ENCODE results near the gene SLC22A3.
"Not testable (repeated sequence)": the region's sequence is repeated elsewhere in the genome, so short reads cannot be mapped to it uniquely, and the experiment has no call there.

SLC22A3 gene

DNA sequence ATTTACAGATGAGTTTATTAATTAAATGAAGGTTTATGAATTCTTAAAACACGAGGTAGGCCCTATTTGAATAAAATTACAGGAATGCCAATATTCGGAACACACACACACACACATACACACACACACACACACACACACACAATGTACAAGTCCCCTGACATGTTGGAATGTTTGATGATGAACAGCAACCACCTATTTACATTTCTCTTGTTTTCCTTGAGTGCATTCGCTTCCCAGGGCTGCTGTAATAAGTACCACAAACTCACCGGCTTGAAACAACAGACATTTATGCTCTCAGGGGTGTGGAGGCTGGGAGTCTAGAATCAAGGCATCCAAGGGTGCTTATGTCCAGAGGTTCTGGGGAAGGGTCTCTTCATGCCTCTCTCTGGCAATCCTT lies 90.3 kb downstream of the SLC22A3 start:
- TF ChIP-seq, protein P1, sequence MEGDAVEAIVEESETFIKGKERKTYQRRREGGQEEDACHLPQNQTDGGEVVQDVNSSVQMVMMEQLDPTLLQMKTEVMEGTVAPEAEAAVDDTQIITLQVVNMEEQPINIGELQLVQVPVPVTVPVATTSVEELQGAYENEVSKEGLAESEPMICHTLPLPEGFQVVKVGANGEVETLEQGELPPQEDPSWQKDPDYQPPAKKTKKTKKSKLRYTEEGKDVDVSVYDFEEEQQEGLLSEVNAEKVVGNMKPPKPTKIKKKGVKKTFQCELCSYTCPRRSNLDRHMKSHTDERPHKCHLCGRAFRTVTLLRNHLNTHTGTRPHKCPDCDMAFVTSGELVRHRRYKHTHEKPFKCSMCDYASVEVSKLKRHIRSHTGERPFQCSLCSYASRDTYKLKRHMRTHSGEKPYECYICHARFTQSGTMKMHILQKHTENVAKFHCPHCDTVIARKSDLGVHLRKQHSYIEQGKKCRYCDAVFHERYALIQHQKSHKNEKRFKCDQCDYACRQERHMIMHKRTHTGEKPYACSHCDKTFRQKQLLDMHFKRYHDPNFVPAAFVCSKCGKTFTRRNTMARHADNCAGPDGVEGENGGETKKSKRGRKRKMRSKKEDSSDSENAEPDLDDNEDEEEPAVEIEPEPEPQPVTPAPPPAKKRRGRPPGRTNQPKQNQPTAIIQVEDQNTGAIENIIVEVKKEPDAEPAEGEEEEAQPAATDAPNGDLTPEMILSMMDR (IDR thresholded peaks at IDR 0.05; ENCODE audit: extremely low read depth, insufficient read depth, missing control alignments): no peak
- no peak for DNase-seq (ENCODE audit: low spot score)
- in situ Hi-C loops (cut with MboI; ENCODE audit: low pct_unique_long_range_greater_than_20kb, low sequenced_read_pairs, unreplicated experiment): no loop called here

DNA sequence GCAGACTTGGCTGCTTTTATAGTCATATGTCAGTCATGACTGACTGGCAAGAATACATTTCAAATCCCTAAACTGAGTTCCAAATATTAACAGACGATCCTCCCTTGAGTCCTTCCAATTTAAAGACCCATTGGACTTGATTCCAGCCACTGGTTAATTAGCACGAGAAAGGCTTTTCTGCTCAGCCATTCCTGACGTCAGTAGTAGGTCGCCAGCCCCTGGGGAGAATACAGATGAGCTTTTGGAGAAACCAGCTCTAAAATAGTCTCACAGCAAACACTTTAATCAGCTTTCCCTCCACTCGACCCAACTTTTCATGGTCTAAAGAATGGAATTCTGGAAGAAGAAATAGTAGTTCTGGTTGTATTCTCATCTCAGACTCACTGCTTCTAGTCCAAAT lies 91.6 kb downstream of the SLC22A3 start:
- TF ChIP-seq, protein P1 (IDR thresholded peaks at IDR 0.05; ENCODE audit: extremely low read depth, insufficient read depth, missing control alignments): no peak
- in situ Hi-C loops (cut with MboI; ENCODE audit: low pct_unique_long_range_greater_than_20kb, low sequenced_read_pairs, unreplicated experiment): no loop called here
- no peak for DNase-seq (ENCODE audit: low spot score)

DNA sequence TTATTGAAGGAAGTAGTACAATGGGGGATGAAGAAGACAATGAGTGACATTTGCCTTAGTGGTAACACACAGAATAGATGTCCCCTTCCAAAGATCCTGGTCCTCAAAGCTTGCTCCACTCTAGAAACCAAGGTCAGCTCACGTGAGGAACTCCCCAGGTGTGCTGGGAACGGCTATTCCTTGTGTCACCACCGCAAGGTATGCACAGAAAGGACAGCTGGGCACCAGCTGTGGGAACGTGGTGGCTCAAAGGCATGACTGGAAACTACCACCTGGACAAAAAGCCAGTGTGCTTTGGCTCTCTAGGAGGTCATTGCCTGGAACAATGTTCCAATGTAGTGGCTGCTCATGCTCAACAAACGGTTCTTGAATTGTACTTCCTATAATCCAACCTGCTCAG lies 94.0 kb downstream of the SLC22A3 start:
- in situ Hi-C loops (cut with MboI; ENCODE audit: low pct_unique_long_range_greater_than_20kb, low sequenced_read_pairs, unreplicated experiment): no loop called here
- TF ChIP-seq, protein P1 (IDR thresholded peaks at IDR 0.05; ENCODE audit: extremely low read depth, insufficient read depth, missing control alignments): no peak
- DNase-seq (ENCODE audit: low spot score): no peak

DNA sequence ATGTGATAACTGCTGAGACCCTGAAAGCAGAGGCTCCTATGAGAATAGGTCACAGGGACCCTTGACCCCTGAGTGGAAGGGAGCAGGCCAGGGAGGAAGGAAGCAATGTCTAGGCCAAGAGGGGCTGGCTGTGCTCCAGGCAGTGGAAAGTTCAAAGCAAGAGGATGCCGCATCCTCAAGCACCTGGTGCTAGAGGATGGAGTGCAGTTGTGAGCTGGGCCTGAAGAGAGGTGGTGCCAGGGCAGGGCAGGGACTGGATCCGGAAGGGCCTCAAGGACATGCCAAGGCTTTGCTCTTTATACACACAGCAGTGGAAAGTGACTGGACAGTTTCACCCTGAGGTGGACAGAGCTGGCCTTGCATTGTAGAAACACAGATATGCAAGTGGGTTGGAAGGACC lies 97.0 kb downstream of the SLC22A3 start:
- no peak for DNase-seq (ENCODE audit: low spot score)
- in situ Hi-C loops (cut with MboI; ENCODE audit: low pct_unique_long_range_greater_than_20kb, low sequenced_read_pairs, unreplicated experiment): no loop called here
- TF ChIP-seq, protein P1 (IDR thresholded peaks at IDR 0.05; ENCODE audit: extremely low read depth, insufficient read depth, missing control alignments): no peak

DNA sequence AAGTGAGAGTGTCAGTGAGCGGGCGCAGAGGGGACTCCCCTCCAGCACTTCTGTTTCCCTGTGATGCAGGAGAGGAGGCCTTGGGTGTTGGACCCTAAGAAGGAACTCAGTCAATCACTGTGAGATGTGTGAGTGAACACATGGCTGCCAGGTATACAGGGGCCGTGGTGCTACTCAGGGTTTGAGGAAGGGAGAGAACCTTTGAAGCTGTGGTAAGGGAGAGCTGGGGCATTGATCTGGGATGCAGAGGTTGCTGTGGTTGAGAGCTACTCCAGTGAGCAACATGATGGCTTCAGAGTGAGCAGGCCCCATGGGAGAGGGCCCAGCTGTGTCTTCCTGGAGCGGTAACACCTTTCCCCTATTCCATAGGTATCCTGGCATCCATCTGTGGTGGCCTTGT lies 99.2 kb downstream of the SLC22A3 start:
- DNase-seq (ENCODE audit: low spot score): no peak
- TF ChIP-seq, protein P1 (IDR thresholded peaks at IDR 0.05; ENCODE audit: extremely low read depth, insufficient read depth, missing control alignments): no peak
- in situ Hi-C loops (cut with MboI; ENCODE audit: low pct_unique_long_range_greater_than_20kb, low sequenced_read_pairs, unreplicated experiment): no loop called here

DNA sequence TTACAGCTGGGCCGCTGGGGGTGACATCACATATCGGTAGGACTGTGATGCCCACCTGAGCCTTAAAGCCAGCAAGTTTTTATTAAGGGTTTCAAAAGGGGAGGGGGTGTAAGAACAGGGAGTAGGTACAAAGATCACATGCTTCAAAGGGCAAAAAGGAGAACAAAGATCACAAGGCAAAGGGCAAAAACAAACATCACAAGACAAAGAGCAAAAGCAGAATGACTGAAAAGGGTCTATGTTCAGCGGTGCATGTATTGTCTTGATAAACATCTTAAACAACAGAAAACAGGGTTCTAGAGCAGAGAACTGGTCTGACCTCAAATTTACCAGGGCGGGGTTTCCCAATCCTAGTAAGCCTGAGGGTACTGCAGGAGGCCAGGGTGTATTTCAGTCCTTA lies 101.6 kb downstream of the SLC22A3 start:
- in situ Hi-C loops (cut with MboI; ENCODE audit: low pct_unique_long_range_greater_than_20kb, low sequenced_read_pairs, unreplicated experiment): loop anchor here (10.0 to 25.0 kb wide), 2 partner anchors 305 to 587 kb away; no protein-coding TSS in a partner anchor
- DNase-seq (ENCODE audit: low spot score): not testable (repeated sequence)

DNA sequence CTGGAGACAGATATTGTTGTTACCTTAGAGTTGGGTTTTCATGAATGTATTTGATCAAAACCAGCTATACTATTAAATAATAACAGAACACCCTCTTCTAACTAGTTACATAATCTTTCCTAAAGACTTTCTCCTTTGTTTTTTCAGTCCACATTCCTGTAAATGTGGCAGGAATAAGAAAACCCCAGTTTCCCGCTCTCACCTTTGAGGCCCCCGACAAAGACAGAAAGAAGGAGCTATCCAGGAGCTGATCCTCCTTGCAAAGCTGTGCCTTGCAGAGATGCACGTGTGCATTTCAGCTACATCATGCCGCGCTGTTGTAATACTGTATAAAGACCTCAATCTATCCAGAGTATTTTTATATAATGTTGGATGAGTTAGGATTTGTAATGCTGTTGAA lies 102.7 kb downstream of the SLC22A3 start:
- DNase-seq (ENCODE audit: low spot score): no peak
- in situ Hi-C loops (cut with MboI; ENCODE audit: low pct_unique_long_range_greater_than_20kb, low sequenced_read_pairs, unreplicated experiment): loop anchor here (10.0 to 25.0 kb wide), 2 partner anchors 306 to 589 kb away; no protein-coding TSS in a partner anchor
- TF ChIP-seq, protein P1 (IDR thresholded peaks at IDR 0.05; ENCODE audit: extremely low read depth, insufficient read depth, missing control alignments): no peak

Measured in GM13977 (cell line).